Measurements from ENCODE around the gene OR4C5.
"Not testable (repeated sequence)": the region's sequence is repeated elsewhere in the genome, so short reads cannot be mapped to it uniquely, and the experiment has no call there.

Gene OR4C5

DNA sequence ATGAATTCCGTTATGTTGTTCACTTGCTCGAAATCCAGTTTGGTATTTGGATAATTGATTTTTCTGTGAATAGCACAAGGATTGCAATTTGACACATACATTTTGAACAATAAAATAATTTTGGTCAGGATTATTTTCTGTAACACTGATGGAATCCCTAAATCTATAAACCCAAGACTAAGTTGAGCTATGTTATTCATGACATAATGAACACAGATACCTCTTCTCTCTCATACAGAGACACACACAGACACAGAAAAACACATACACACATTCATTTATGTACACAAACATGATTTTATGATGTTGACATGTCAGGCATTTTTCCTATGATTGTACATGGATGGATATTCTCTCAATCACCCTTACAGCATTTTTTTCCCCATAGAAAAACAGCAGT is at the start of gene OR4C5:
OR4C5 (minus strand) TSS at position 101 of the 400 bp plus-strand sequence; CDS start at position 101, 0 bp downstream.
- no peak for DNase-seq

DNA sequence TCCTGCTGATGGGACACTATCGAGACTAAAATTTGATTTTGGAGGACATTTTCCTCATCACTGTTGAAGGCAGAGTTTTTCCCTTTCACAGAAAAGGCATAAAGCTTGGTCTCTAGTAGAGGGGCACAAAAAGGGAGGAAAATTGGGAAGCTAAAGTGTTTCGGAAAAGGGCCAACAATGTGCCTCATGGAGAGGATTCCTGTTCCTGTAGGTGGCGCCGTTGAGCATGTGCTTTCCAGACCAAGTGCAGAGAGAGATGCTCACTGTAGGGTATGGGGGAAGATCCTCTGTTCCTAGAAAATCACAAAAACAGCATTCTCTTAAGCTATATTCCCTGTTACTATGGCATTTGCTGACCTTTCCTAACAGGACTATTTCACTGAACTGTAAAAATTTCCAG is 18.4 kb upstream of the OR4C5 start:
- no peak for DNase-seq

DNA sequence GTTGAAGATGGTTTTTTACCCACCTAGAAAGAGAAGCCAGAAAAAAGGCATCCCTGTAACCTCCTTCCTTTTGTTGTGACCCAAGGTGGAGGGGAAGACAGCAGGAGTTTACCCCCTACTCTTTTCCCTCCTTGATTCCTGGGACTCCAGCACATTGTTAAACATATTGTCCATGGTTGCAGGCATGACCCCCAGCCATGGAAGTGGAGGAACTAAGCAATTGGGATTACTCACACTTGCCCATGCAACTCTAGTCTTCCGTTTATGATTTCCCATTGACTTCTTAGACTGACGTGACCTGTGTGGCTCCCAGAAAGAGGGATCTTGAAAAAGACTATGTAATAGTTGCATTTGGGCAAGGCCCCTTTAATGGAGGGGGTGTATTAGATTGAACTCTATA is 17.9 kb upstream of the OR4C5 start:
- DNase-seq, result not testable (repeated sequence)

DNA sequence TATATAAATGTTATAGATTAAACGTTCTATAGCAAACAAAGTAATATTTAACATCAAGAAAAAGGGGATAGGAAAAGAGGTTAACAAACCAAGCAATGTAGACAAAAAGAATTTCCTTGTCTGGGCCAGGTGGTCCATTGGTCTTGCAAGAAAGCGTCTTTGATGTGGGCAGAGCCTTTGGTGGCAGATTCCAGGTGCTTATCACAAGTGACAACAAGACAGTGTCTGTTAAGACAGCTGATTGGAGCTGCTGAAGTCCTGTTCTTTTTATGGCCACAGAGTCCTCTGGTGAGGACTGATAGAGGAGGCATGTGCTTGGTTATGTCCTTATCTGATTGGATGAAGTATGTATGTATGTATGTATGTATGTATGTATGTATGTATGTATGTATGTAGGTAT is 5.0 kb downstream of the OR4C5 start:
- not testable (repeated sequence) for DNase-seq

DNA sequence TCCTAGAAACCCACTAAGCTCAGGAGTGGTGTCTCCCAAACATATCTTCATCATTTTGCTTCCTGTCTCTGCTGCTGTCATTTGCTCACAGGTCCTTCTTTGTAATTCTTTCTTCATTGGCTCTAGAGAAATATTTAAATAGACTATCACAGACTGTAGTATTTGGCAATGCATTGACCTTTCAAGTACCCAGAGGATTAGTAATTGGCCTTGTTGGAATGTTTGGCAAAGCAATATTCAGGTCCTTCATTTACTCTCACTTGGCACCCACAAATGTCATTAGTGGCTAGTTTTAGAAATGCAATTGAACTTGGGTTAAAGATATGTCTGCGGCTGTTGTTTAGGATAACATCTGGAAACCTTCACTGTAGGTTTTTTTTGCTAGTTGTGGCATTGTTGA is 11.6 kb downstream of the OR4C5 start:
- DNase-seq, result no peak

DNA sequence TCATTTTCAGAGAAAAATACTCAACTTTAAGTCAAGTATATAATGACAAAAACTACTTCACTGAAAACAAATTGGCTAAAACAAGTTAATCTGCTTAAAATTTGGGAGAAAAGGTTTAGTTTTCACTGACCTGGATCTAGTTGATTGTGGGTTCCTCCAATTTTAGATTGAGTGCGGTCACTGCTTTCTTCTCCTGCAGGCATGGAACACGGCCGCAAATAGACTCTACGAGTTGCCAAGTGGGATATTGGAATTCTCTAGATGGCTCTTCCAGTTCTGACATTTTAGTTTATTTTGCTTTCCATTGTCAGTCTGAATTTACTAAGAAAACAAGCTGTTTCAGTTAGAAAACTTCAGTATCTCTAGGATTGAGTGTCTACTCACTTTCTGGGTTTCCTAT is 12.3 kb downstream of the OR4C5 start:
- no peak for DNase-seq

DNA sequence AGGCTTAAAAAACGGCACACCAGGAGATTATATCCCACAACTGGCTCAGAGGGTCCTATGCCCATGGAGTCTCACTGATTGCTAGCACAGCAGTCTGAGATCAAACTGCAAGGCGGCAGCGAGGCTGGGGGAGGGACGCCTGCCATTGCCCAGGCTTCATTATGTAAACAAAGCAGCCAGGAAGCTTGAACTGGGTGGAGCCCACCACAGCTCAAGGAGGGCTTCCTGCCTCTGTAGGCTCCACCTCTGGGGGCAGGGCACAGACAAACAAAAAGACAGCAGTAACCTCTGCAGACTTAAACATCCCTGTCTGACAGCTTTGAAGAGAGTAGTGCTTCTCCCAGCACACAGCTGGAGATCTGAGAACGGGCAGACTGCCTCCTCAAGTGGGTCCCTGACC is 20.0 kb downstream of the OR4C5 start:
- DNase-seq, result peak in 1 of 2 donors; percentile 27

DNA sequence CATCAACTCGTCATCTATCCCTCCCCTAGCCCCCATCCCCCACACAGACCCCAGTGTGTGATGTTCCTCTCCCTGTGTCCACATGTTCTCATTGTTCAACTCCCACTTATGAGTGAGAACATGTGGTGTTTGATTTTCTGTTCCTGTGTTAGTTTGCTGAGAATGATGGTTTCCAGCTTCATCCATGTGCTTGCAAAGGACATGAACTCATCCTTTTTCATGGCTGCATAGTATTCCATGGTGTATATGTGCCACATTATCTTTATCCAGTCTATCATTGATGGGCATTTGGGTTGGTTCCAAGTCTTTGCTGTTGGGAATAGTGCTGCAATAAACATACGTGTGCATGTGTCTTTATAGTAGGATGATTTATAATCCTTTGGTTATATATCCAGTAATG is 23.8 kb downstream of the OR4C5 start:
- not testable (repeated sequence) for DNase-seq

DNA sequence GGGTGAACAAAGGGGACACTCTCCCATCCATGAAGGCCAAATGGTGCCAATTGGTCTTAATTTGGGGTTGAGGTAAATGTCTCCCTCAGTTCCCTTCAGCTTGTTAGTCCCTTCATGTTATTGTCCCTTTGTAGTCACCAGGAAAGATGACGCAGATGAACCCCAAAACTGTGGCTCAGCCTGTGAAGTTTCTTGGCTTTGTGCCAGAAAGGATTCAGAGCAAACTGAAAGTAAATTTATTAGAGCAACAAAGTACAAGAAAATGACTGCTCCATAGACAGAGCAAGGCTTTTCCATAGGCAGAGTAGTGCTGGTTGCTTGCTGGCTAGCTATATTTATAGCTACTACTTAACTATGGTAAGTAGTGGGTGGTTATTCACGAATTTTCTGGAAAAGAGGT is 24.8 kb downstream of the OR4C5 start:
- DNase-seq, result peak in 1 of 2 donors; percentile 62

DNA sequence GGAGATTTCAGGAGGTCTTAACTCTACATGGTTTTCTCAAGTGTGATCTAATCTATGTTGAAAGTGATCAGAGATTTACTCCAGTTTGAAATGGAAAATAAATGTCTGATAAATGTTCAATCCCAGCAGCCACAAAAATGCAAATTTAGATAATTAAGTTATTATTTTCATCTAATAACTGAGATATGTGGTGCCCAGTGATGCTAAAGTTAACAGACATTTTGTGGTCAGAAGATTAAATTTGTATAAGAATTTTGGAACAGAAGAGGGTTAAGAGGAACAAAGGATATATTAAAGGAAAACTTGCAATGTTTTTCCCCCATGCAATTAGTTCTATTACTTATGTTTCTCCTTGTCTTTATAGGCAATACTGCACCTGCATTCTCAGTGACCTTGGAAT is 41.6 kb downstream of the OR4C5 start, which contains the start of gene OR4C3:
OR4C3 (plus strand) TSS at position 301 of the 400 bp plus-strand sequence. CDS start 102 bp downstream, outside the sequence.
- DNase-seq, result not testable (repeated sequence)

DNA sequence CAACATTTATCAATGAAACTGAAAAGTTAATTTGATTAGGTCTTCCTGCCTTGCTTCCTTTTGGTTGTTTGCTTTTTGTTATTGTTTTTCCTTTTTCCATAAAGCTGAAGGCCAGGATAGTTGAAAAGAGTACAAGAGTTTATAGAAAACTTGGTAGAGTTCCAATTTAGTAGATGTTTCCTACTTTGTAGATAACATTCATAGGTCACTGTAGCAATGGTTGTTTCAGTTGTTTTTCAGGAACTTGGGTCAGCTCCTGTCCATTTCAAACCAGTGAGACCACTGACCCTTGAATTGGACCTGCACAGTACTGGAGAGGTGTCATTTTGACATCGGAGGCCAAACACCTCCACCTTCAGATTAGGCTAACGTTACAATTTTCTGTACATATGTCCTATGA is 46.5 kb downstream of the OR4C5 start:
- not testable (repeated sequence) for DNase-seq

Data from CD4-positive, alpha-beta T cell treated with Interferon alpha-2 for 1 hour (primary cell).